Smooth muscle cell (in vitro differentiated cells): ENCODE results near the gene FOXRED2. TPM values are rescaled to one million over a fixed set of nuclear protein-coding genes. Genes with fewer than 3 reads are reported as not detected.

ENCODE experiments used
- DNase-seq: peaks from one replicate; lab custom pipeline; 2025; ENCODE audit not compliant: unreplicated experiment; lab: John Stamatoyannopoulos, UW
- H2AFZ ChIP-seq: fragments of 200-600 bp; sonication (generic); 2 replicates; pipeline ENCODE4 v1.6.0; 2016; ENCODE audit warnings: antibody characterized with exemption, low read depth, mild to moderate bottlenecking
- H3F3A ChIP-seq: fragments of 200-600 bp; sonication (generic); 2 replicates; pipeline ENCODE4 v1.6.0; 2017; ENCODE audit warnings: antibody characterized with exemption, low read depth
- H3K27ac ChIP-seq: fragments of 200-600 bp; sonication (generic); 2 replicates; pipeline ENCODE4 v1.5.1; 2016; ENCODE audit warnings: low read depth, mild to moderate bottlenecking
- H3K27me3 ChIP-seq: fragments of 200-600 bp; sonication (generic); 2 replicates; pipeline ENCODE4 v1.6.1; 2016; ENCODE audit warnings: low read depth, mild to moderate bottlenecking
- H3K36me3 ChIP-seq: fragments of 200-600 bp; sonication (generic); 2 replicates; pipeline ENCODE4 v1.5.1; 2016; ENCODE audit warnings: low read depth
- H3K4me1 ChIP-seq: fragments of 200-600 bp; sonication (generic); 2 replicates; pipeline ENCODE4 v1.5.1; 2016; ENCODE audit warnings: low read depth
- H3K4me2 ChIP-seq: fragments of 200-600 bp; sonication (generic); 2 replicates; pipeline ENCODE4 v1.6.0; 2016; ENCODE audit warnings: mild to moderate bottlenecking
- H3K4me3 ChIP-seq: fragments of 200-600 bp; sonication (generic); 2 replicates; pipeline ENCODE4 v1.5.1; 2016; ENCODE audit warnings: mild to moderate bottlenecking
- H3K79me2 ChIP-seq: fragments of 200-600 bp; sonication (generic); 2 replicates; pipeline ENCODE4 v1.6.0; 2016; ENCODE audit warnings: low read depth, mild to moderate bottlenecking
- H3K9ac ChIP-seq: fragments of 200-600 bp; sonication (generic); 2 replicates; pipeline ENCODE4 v1.6.0; 2016; ENCODE audit warnings: low read depth
- H3K9me3 ChIP-seq: fragments of 200-600 bp; sonication (generic); replicated peaks from 2 replicates; pipeline ENCODE4 v1.5.1; 2016; ENCODE audit warnings: low read depth
- H4K20me1 ChIP-seq: fragments of 200-600 bp; sonication (generic); 2 replicates; pipeline ENCODE4 v1.6.0; 2016; ENCODE audit warnings: low read depth
- WGBS: methylation state at CpG from one replicate; pipeline ENCODE4 v1.1.7; 2016; ENCODE audit warnings: low lambda C conversion rate; 5-methylcytosine and 5-hydroxymethylcytosine counted together
- polyA plus RNA-seq: library from polyadenylated mRNA; unstranded; fragments of >200 nt; fragmentation: Nextera tagmentation; extraction: Ambion mirVana; gene quantifications from 2 replicates; pipeline ENCODE4 v1.2.1, GENCODE V29; 2016
- total RNA-seq: library from RNA; depleted of rRNA; stranded (reverse); fragments of >200 nt; gene quantifications from 2 replicates; pipeline ENCODE4 v1.2.3, GENCODE V29; 2014
- TF ChIP-seq, protein P1 (sequence below): fragments of 200-600 bp; sonication (generic); IDR thresholded peaks from 2 replicates; pipeline ENCODE4 v1.5.1; 2017; ENCODE audit warnings: borderline replicate concordance, mild to moderate bottlenecking, antibody characterized with exemption; ENCODE audit not compliant: insufficient read depth, poor library complexity, severe bottlenecking

Gene FOXRED2
- total and polyA plus RNA-seq, 2 experiments from 2014 or later = 3.1 to 4.2 TPM

- Histone ChIP-seq H3K4me2 (no peak overlapping the region), H3K36me3 (no peaks in the 10 kb centered on the region), H3K9ac (no peak overlapping the region), H3F3A (no peaks in the 10 kb centered on the region), H3K4me3 (no peak overlapping the region), H3K27ac (no peak overlapping the region), H3K9me3 (no peaks in the 10 kb centered on the region), H3K4me1 (no peaks in the 10 kb centered on the region), H2AFZ (no peak overlapping the region), H3K27me3 (peaks cover under 1% of the 10 kb centered on the region), H3K79me2 (no peaks in the 10 kb centered on the region), H4K20me1 (no peaks in the 10 kb centered on the region)
- DNase-seq = no peak
- 31% methylated on average over 23 of the region's 23 CpGs for WGBS
- TF ChIP-seq, protein P1, sequence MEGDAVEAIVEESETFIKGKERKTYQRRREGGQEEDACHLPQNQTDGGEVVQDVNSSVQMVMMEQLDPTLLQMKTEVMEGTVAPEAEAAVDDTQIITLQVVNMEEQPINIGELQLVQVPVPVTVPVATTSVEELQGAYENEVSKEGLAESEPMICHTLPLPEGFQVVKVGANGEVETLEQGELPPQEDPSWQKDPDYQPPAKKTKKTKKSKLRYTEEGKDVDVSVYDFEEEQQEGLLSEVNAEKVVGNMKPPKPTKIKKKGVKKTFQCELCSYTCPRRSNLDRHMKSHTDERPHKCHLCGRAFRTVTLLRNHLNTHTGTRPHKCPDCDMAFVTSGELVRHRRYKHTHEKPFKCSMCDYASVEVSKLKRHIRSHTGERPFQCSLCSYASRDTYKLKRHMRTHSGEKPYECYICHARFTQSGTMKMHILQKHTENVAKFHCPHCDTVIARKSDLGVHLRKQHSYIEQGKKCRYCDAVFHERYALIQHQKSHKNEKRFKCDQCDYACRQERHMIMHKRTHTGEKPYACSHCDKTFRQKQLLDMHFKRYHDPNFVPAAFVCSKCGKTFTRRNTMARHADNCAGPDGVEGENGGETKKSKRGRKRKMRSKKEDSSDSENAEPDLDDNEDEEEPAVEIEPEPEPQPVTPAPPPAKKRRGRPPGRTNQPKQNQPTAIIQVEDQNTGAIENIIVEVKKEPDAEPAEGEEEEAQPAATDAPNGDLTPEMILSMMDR = peak; percentile 67
These were observed 39.4 kb upstream of the FOXRED2 start for GRCh38 chr22:36546092-36546804.

GRCh38 chr22:36544107-36544620, 37.3 kb upstream of the FOXRED2 start:
- H3F3A ChIP-seq = no peaks in the 10 kb centered on the region
- no peak for DNase-seq
- no peak overlapping the region for H2AFZ ChIP-seq
- H4K20me1 ChIP-seq = no peaks in the 10 kb centered on the region
- H3K79me2 ChIP-seq = no peaks in the 10 kb centered on the region
- H3K27me3 ChIP-seq = no peaks in the 10 kb centered on the region
- H3K4me2 ChIP-seq = no peak overlapping the region
- H3K9me3 ChIP-seq = no peaks in the 10 kb centered on the region
- H3K27ac ChIP-seq = no peak overlapping the region
- TF ChIP-seq, protein P1 = no peak
- no peak overlapping the region for H3K4me3 ChIP-seq
- H3K9ac ChIP-seq = no peak overlapping the region
- H3K36me3 ChIP-seq = no peaks in the 10 kb centered on the region
- no peaks in the 10 kb centered on the region for H3K4me1 ChIP-seq
- WGBS = 79% methylated on average over 11 of the region's 11 CpGs

DNA sequence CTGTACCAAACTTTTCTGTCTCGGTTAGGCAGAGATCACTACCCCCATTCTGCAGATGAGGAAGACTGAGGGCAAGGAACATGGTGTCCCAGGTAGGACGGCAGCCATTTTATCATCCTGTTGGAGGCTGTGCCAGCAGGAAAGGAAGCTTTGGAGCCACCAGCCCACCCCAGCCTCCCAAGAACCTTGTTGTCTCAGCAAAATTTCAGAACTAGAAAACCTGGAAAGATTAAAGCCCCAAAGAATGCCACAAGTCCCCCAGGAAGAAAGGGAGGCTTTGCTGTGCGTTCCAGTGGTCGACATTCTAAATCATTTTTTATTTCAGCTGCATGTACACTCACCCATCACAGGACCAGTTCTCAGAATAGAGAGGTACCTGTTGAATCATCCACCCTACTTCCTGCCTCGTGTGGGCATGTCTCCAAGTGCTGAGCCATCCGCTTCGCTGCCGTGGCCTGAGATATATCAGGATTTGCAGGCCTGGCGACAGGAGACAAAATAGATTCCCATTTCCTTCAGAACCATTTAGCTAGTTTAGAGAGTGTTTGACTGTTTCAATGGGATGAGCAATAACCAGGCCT, 35.1 kb upstream of the FOXRED2 start:
- peak overlapping the region; percentile 38 for H3K27ac ChIP-seq
- H3K9me3 ChIP-seq = no peaks in the 10 kb centered on the region
- no peaks in the 10 kb centered on the region for H3K79me2 ChIP-seq
- TF ChIP-seq, protein P1 = no peak
- 49% methylated on average over 9 of the region's 9 CpGs for WGBS
- H3F3A ChIP-seq = no peaks in the 10 kb centered on the region
- no peaks in the 10 kb centered on the region for H3K36me3 ChIP-seq
- no peaks in the 10 kb centered on the region for H3K27me3 ChIP-seq
- no peak overlapping the region for H3K4me3 ChIP-seq
- H3K9ac ChIP-seq = no peak overlapping the region
- no peak overlapping the region for H2AFZ ChIP-seq
- H3K4me1 ChIP-seq = no peaks in the 10 kb centered on the region
- no peak for DNase-seq
- H3K4me2 ChIP-seq = no peak overlapping the region
- no peaks in the 10 kb centered on the region for H4K20me1 ChIP-seq
